HG03520 (cell line): ENCODE data around the gene WTAP.

ENCODE experiments used
- ATAC-seq: cut with Tn5 transposase; IDR thresholded peaks from one replicate; pipeline ENCODE4 v1.9.1; 2021; ENCODE audit warnings: mild to moderate bottlenecking, moderate library complexity; ENCODE audit not compliant: unreplicated experiment

The WTAP gene

DNA sequence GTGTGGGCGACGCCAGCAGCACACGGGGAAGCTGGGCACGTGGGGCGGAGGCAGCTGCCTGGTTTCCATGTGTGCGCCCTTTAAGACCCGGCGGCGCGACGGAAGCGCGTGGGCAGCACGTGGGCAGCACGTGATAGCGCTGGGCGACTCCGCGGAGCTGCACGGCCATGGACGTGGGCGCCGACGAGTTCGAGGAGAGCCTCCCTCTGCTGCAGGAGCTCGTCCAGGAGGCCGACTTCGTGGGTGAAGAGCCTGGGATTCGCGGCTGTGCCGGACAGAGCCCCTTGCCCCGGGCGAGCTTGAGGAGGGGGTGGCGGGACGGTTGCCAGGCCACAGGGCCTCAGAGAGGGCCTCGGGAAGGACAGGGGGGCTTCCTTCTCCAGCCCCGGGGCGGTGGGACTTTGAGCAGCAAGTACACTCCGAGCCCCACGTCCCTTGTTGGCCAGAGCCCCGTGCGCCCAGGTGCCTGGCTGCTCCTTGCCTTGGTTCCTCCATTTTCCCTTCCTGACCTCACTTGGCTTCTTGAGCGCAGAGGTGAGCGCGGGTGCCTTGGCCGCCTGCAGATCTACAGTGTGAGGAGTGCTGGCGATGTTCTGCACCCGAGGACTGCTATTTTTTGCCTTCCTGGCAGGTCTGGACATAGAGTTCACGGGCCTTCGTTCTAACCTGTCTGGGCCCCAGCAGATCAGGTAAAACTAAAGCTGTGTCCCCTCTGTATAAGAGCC lies 73.0 kb downstream of the WTAP start, which contains the start of gene PNLDC1:
TSS of gene PNLDC1 (plus strand) at position 136 of the 725 bp plus-strand sequence. CDS start at position 168, 32 bp downstream.
- no peak for ATAC-seq

DNA sequence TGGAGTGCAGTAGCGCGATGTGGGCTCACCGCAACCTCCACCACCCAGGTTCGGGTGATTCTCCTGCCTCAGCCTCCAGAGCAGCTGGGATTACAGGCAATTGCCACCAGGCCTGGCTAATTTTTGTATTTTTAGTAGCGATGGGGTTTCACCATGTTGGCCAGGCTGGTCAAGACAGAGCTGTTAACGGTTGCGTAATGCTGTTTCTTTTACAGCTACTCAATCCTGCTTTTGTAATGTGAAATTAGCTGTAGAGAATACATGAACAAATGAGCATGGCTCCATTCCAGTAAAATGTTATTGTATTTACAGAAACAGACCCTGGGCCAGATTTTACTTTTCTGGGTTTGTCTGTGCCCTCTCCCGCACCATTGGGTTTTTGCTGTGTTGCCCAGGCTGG lies 74.6 kb downstream of the WTAP start:
- no peak for ATAC-seq

- ATAC-seq = no peak
These were observed 77.2 kb downstream of the WTAP start for GRCh38 chr6:159804504-159804903.

- no peak for ATAC-seq
These were observed 78.2 kb downstream of the WTAP start for GRCh38 chr6:159805440-159806020.
